HG03575 (cell line): ENCODE results near the gene IRF2.

Experiments
- ATAC-seq: cut with Tn5 transposase; IDR thresholded peaks from one replicate; pipeline ENCODE4 v1.9.1; 2021; ENCODE audit not compliant: unreplicated experiment, insufficient number of reproducible peaks, low FRiP score; ENCODE audit errors: extremely low read depth

IRF2 gene

GRCh38 chr4:184419976-184420375, 54.4 kb downstream of the IRF2 start:
- ATAC-seq: no peak

- peak; percentile 33 for ATAC-seq
These were observed 56.4 kb downstream of the IRF2 start for GRCh38 chr4:184417802-184418511.

- ATAC-seq: no peak
These were observed 57.2 kb downstream of the IRF2 start for GRCh38 chr4:184416913-184417734.

- ATAC-seq: no peak
These were observed 59.3 kb downstream of the IRF2 start for GRCh38 chr4:184415071-184415470.

- ATAC-seq: no peak
These were observed 60.9 kb downstream of the IRF2 start for GRCh38 chr4:184413261-184414046.

GRCh38 chr4:184410748-184411147, 63.6 kb downstream of the IRF2 start:
- no peak for ATAC-seq

GRCh38 chr4:184409911-184410692, 64.2 kb downstream of the IRF2 start:
- peak; percentile 40 for ATAC-seq

GRCh38 chr4:184409502-184409901, 64.8 kb downstream of the IRF2 start:
- ATAC-seq: no peak

- ATAC-seq: no peak
These were observed 65.7 kb downstream of the IRF2 start for GRCh38 chr4:184408684-184409081.

GRCh38 chr4:184408021-184408683, 66.2 kb downstream of the IRF2 start:
- ATAC-seq: no peak

GRCh38 chr4:184406958-184407391, 67.4 kb downstream of the IRF2 start:
- no peak for ATAC-seq

GRCh38 chr4:184404047-184404446, 70.3 kb downstream of the IRF2 start:
- ATAC-seq: no peak

- ATAC-seq: no peak
These were observed 71.0 kb downstream of the IRF2 start for GRCh38 chr4:184403384-184403781.

- ATAC-seq: no peak
These were observed 71.5 kb downstream of the IRF2 start for GRCh38 chr4:184402740-184403383.

GRCh38 chr4:184402239-184402638, 72.1 kb downstream of the IRF2 start:
- ATAC-seq: no peak

- ATAC-seq: no peak
These were observed 72.8 kb downstream of the IRF2 start for GRCh38 chr4:184401397-184402171.

GRCh38 chr4:184400891-184401290, 73.5 kb downstream of the IRF2 start:
- ATAC-seq: no peak
